SK-N-SH treated with all-trans-retinoic acid at 6 μM for 48 hours (cell line): ENCODE results near the gene DNAAF5.

Source experiments
- ATAC-seq: fragments of 200-7000 bp; cut with Tn5 transposase; 3 replicates; pipeline ENCODE4 v1.9.1; 2020; ENCODE audit warnings: mild to moderate bottlenecking, moderate library complexity
- ARNTL ChIP-seq: fragments of 450-650 bp; formaldehyde crosslinking; IDR thresholded peaks from 2 replicates; pipeline ENCODE4 v1.5.0; 2020; ENCODE audit warnings: low read depth, mild to moderate bottlenecking, moderate library complexity, borderline replicate concordance
- BACH2 ChIP-seq: fragments of 250-450 bp; sonication (Bioruptor Pico); IDR thresholded peaks from 2 replicates; pipeline ENCODE4 v1.9.0; 2021; ENCODE audit warnings: mild to moderate bottlenecking, borderline replicate concordance
- CREB5 ChIP-seq: fragments of 250-450 bp; sonication (Bioruptor Pico); IDR thresholded peaks from 2 replicates; pipeline ENCODE4 v1.5.1; 2020; ENCODE audit warnings: low read depth, mild to moderate bottlenecking, moderate library complexity
- CSDC2 ChIP-seq: fragments of 250-450 bp; sonication (Bioruptor Pico); IDR thresholded peaks from 2 replicates; pipeline ENCODE4 v1.5.0; 2020; ENCODE audit warnings: mild to moderate bottlenecking, moderate library complexity
- CSRNP3 ChIP-seq: fragments of 250-450 bp; sonication (Bioruptor Pico); IDR thresholded peaks from 2 replicates; pipeline ENCODE4 v1.5.1; 2021; ENCODE audit warnings: mild to moderate bottlenecking, moderate library complexity
- ESRRG ChIP-seq: fragments of 250-450 bp; sonication (Bioruptor Pico); IDR thresholded peaks from 2 replicates; pipeline ENCODE4 v1.6.1; 2021; ENCODE audit warnings: mild to moderate bottlenecking
- ISL1 ChIP-seq: fragments of 250-450 bp; sonication (Bioruptor Pico); IDR thresholded peaks from 2 replicates; pipeline ENCODE4 v2.1.2; 2022; ENCODE audit warnings: mild to moderate bottlenecking, moderate library complexity
- OSR1 ChIP-seq: fragments of 250-450 bp; sonication (Bioruptor Pico); IDR thresholded peaks from 2 replicates; pipeline ENCODE4 v1.8.0; 2022; ENCODE audit warnings: moderate library complexity, mild to moderate bottlenecking, inconsistent platforms
- PATZ1 ChIP-seq: fragments of 250-450 bp; sonication (Bioruptor Pico); IDR thresholded peaks from 2 replicates; pipeline ENCODE4 v1.8.0; 2020; ENCODE audit warnings: mild to moderate bottlenecking, moderate library complexity, borderline replicate concordance
- POU6F1 ChIP-seq: fragments of 250-450 bp; sonication (Bioruptor Pico); IDR thresholded peaks from 2 replicates; pipeline ENCODE4 v1.8.0; 2021; ENCODE audit warnings: low read depth, mild to moderate bottlenecking, moderate library complexity, borderline replicate concordance
- PPARA ChIP-seq: fragments of 250-450 bp; sonication (Bioruptor Pico); IDR thresholded peaks from 2 replicates; pipeline ENCODE4 v1.5.0; 2020; ENCODE audit warnings: mild to moderate bottlenecking, borderline replicate concordance
- RARB ChIP-seq: fragments of 250-450 bp; sonication (Bioruptor Pico); IDR thresholded peaks from 2 replicates; pipeline ENCODE4 v1.8.0; 2021; ENCODE audit warnings: mild to moderate bottlenecking, moderate library complexity
- SNAI2 ChIP-seq: fragments of 250-450 bp; sonication (Bioruptor Pico); IDR thresholded peaks from 2 replicates; pipeline ENCODE4 v1.5.0; 2020; ENCODE audit warnings: mild to moderate bottlenecking, moderate library complexity
- TCF4 ChIP-seq: fragments of 250-450 bp; sonication (Bioruptor Pico); IDR thresholded peaks from 2 replicates; pipeline ENCODE4 v1.8.0; 2021; ENCODE audit warnings: mild to moderate bottlenecking, moderate library complexity, borderline replicate concordance
- TOX ChIP-seq: fragments of 250-450 bp; sonication (Bioruptor Pico); IDR thresholded peaks from 2 replicates; pipeline ENCODE4 v1.8.0; 2021; ENCODE audit warnings: mild to moderate bottlenecking, moderate library complexity, borderline replicate concordance
- TSHZ2 ChIP-seq: fragments of 250-450 bp; sonication (Bioruptor Pico); IDR thresholded peaks from 2 replicates; pipeline ENCODE4 v1.5.0; 2020; ENCODE audit warnings: mild to moderate bottlenecking, moderate library complexity
- ZC3H10 ChIP-seq: fragments of 250-450 bp; sonication (Bioruptor Pico); IDR thresholded peaks from 2 replicates; pipeline ENCODE4 v1.5.1; 2021; ENCODE audit warnings: mild to moderate bottlenecking, moderate library complexity
- ZFP3 ChIP-seq: fragments of 250-450 bp; sonication (Bioruptor Pico); IDR thresholded peaks from 2 replicates; pipeline ENCODE4 v1.5.0; 2020; ENCODE audit warnings: mild to moderate bottlenecking, moderate library complexity
- ZFP30 ChIP-seq: fragments of 450-650 bp; formaldehyde crosslinking; IDR thresholded peaks from 2 replicates; pipeline ENCODE4 v1.5.0; 2022; ENCODE audit warnings: mild to moderate bottlenecking, moderate library complexity
- ZNF565 ChIP-seq: fragments of 450-650 bp; formaldehyde crosslinking; conservative IDR thresholded peaks from 2 replicates; pipeline ENCODE4 v1.5.0; 2020; ENCODE audit warnings: low read depth, mild to moderate bottlenecking, moderate library complexity
- ZNF70 ChIP-seq: fragments of 450-650 bp; formaldehyde crosslinking; IDR thresholded peaks from 2 replicates; pipeline ENCODE4 v1.5.0; 2020; ENCODE audit warnings: mild to moderate bottlenecking, moderate library complexity
- ZNF8 ChIP-seq: fragments of 450-650 bp; formaldehyde crosslinking; IDR thresholded peaks from 2 replicates; pipeline ENCODE4 v1.5.0; 2020; ENCODE audit warnings: mild to moderate bottlenecking, moderate library complexity

The DNAAF5 gene

GRCh38 chr7:770741-771166 lies 44.3 kb downstream of the DNAAF5 start:
- ATAC-seq: no peak
- no peak for TF ChIP-seq ZFP3
- TF ChIP-seq CREB5 (CRISPR knock-in tag): no peak
- no peak for TF ChIP-seq CSDC2 (CRISPR knock-in tag)
- no peak for TF ChIP-seq TSHZ2
- no peak for TF ChIP-seq ZNF565 (CRISPR knock-in tag)
- no peak for TF ChIP-seq PATZ1 (CRISPR knock-in tag)
- no peak for TF ChIP-seq PPARA (CRISPR knock-in tag)
- TF ChIP-seq TOX: no peak
- no peak for TF ChIP-seq RARB
- no peak for TF ChIP-seq TCF4 (CRISPR knock-in tag)
- no peak for TF ChIP-seq ZC3H10
- TF ChIP-seq BACH2 (CRISPR knock-in tag): no peak
- no peak for TF ChIP-seq ISL1 (CRISPR knock-in tag)
- TF ChIP-seq ESRRG (CRISPR knock-in tag): no peak

GRCh38 chr7:771234-772004 lies 44.9 kb downstream of the DNAAF5 start:
- TF ChIP-seq ARNTL (CRISPR knock-in tag): no peak
- no peak for TF ChIP-seq TOX
- TF ChIP-seq CSDC2 (CRISPR knock-in tag): no peak
- no peak for TF ChIP-seq TSHZ2
- TF ChIP-seq ZNF8 (CRISPR knock-in tag): no peak
- ATAC-seq: no peak

- ATAC-seq: no peak
- no peak for TF ChIP-seq TSHZ2
- no peak for TF ChIP-seq RARB
- no peak for TF ChIP-seq ZNF8 (CRISPR knock-in tag)
- TF ChIP-seq CSRNP3 (CRISPR knock-in tag): no peak
- no peak for TF ChIP-seq SNAI2 (CRISPR knock-in tag)
- no peak for TF ChIP-seq PPARA (CRISPR knock-in tag)
- TF ChIP-seq POU6F1 (CRISPR knock-in tag): no peak
- no peak for TF ChIP-seq ARNTL (CRISPR knock-in tag)
- no peak for TF ChIP-seq ZFP30
- TF ChIP-seq ZNF70 (CRISPR knock-in tag): no peak
- no peak for TF ChIP-seq TOX
- no peak for TF ChIP-seq CSDC2 (CRISPR knock-in tag)
- TF ChIP-seq OSR1 (CRISPR knock-in tag): no peak
Measured at GRCh38 chr7:772005-772294, 45.5 kb downstream of the DNAAF5 start.
